ENCODE results near the gene SVOP.

The SVOP gene

GRCh38 chr12:108964371-108965352, 56.2 kb downstream of the SVOP start:
- H3K27me3 ChIP-seq (ENCODE audit: insufficient read depth, low read length, poor library complexity), result peaks cover 3% of the 10 kb centered on the region
- H3K9me3 ChIP-seq (ENCODE audit: insufficient read depth, low read length, severe bottlenecking), result no peaks in the 10 kb centered on the region
- no peak for ATAC-seq (ENCODE audit: insufficient read depth, low read depth)
- no peak for DNase-seq
- H2AFZ ChIP-seq (ENCODE audit: low read depth, low read length), result no peak overlapping the region
- no peaks in the 10 kb centered on the region for H3K36me3 ChIP-seq (ENCODE audit: insufficient read depth, low read length)
- no peaks in the 10 kb centered on the region for H3K79me2 ChIP-seq (ENCODE audit: insufficient read depth, low read length)
- H3K4me1 ChIP-seq (ENCODE audit: insufficient read depth, low read length), result no peaks in the 10 kb centered on the region
- H3K4me3 ChIP-seq (ENCODE audit: low read depth in 1 of 2, low read length in 2 of 2), result no peak overlapping the region
- H4K20me1 ChIP-seq (ENCODE audit: insufficient read depth, low read length), result no peaks in the 10 kb centered on the region
- no peak overlapping the region for H3K9ac ChIP-seq (ENCODE audit: low read depth, low read length)
- no peak overlapping the region for H3K4me2 ChIP-seq (ENCODE audit: insufficient read depth, low read length)
- no peak overlapping the region for H3K27ac ChIP-seq (ENCODE audit: low read length)
- no peak for TF ChIP-seq CTCF (IDR thresholded peaks at IDR 0.05; ENCODE audit: borderline replicate concordance, extremely low read depth, low read length, poor library complexity, severe bottlenecking)
- TF ChIP-seq EZH2 (IDR thresholded peaks at IDR 0.05; ENCODE audit: borderline replicate concordance, low read depth, low read length, severe bottlenecking), result no peak

- ATAC-seq (ENCODE audit: insufficient read depth, low read depth), result no peak
- no peak overlapping the region for H3K27ac ChIP-seq (ENCODE audit: low read length)
- no peak overlapping the region for H3K4me3 ChIP-seq (ENCODE audit: low read depth in 1 of 2, low read length in 2 of 2)
These were observed 58.6 kb downstream of the SVOP start for GRCh38 chr12:108962256-108962655.

GRCh38 chr12:108959748-108960655, 60.9 kb downstream of the SVOP start:
- H3K27me3 ChIP-seq (ENCODE audit: insufficient read depth, low read length, poor library complexity), result peaks cover under 1% of the 10 kb centered on the region
- TF ChIP-seq EZH2 (IDR thresholded peaks at IDR 0.05; ENCODE audit: borderline replicate concordance, low read depth, low read length, severe bottlenecking) (no peak), CTCF (IDR thresholded peaks at IDR 0.05; ENCODE audit: borderline replicate concordance, extremely low read depth, low read length, poor library complexity, severe bottlenecking) (no peak)
- no peaks in the 10 kb centered on the region for H3K36me3 ChIP-seq (ENCODE audit: insufficient read depth, low read length)
- H4K20me1 ChIP-seq (ENCODE audit: insufficient read depth, low read length), result no peaks in the 10 kb centered on the region
- no peak overlapping the region for H2AFZ ChIP-seq (ENCODE audit: low read depth, low read length)
- no peaks in the 10 kb centered on the region for H3K4me1 ChIP-seq (ENCODE audit: insufficient read depth, low read length)
- no peaks in the 10 kb centered on the region for H3K9me3 ChIP-seq (ENCODE audit: insufficient read depth, low read length, severe bottlenecking)
- no peak for ATAC-seq (ENCODE audit: insufficient read depth, low read depth)
- H3K27ac ChIP-seq (ENCODE audit: low read length), result no peak overlapping the region
- no peak for DNase-seq
- H3K4me2 ChIP-seq (ENCODE audit: insufficient read depth, low read length), result no peak overlapping the region
- H3K4me3 ChIP-seq (ENCODE audit: low read depth in 1 of 2, low read length in 2 of 2), result no peak overlapping the region
- H3K9ac ChIP-seq (ENCODE audit: low read depth, low read length), result no peak overlapping the region
- no peaks in the 10 kb centered on the region for H3K79me2 ChIP-seq (ENCODE audit: insufficient read depth, low read length)

More at GRCh38 chr12:108962256-108962655, 58.6 kb downstream of the SVOP start:
- no peaks in the 10 kb centered on the region for H3K9me3 ChIP-seq (ENCODE audit: insufficient read depth, low read length, severe bottlenecking)
- H4K20me1 ChIP-seq (ENCODE audit: insufficient read depth, low read length), result no peaks in the 10 kb centered on the region
- TF ChIP-seq CTCF (IDR thresholded peaks at IDR 0.05; ENCODE audit: borderline replicate concordance, extremely low read depth, low read length, poor library complexity, severe bottlenecking), result no peak
- TF ChIP-seq EZH2 (IDR thresholded peaks at IDR 0.05; ENCODE audit: borderline replicate concordance, low read depth, low read length, severe bottlenecking), result no peak
- H2AFZ ChIP-seq (ENCODE audit: low read depth, low read length), result no peak overlapping the region
- H3K27me3 ChIP-seq (ENCODE audit: insufficient read depth, low read length, poor library complexity), result peaks cover 3% of the 10 kb centered on the region
- no peak overlapping the region for H3K9ac ChIP-seq (ENCODE audit: low read depth, low read length)
- no peaks in the 10 kb centered on the region for H3K36me3 ChIP-seq (ENCODE audit: insufficient read depth, low read length)
- no peaks in the 10 kb centered on the region for H3K79me2 ChIP-seq (ENCODE audit: insufficient read depth, low read length)
- no peaks in the 10 kb centered on the region for H3K4me1 ChIP-seq (ENCODE audit: insufficient read depth, low read length)
- no peak overlapping the region for H3K4me2 ChIP-seq (ENCODE audit: insufficient read depth, low read length)
- DNase-seq, result no peak

Measured in DND-41 (cell line).